Endothelial cell of umbilical vein (primary cell): ENCODE results near the gene S100A10. TPM values are rescaled to one million over a fixed set of nuclear protein-coding genes. Genes with fewer than 3 reads are reported as not detected.

Experiments
- BruUV-seq: library from RNA; stranded (reverse); fragments of 400-500 nt; replicated peaks from 2 replicates; lab custom pipeline; 2021; lab: Mats Ljungman, UMichigan
- CTCF ChIA-PET: fragments of 300-600, 350-600 bp; sonication (Branson Sonifier 250); formaldehyde crosslinking; loops from one replicate; lab custom pipeline; 2021; ENCODE audit warnings: antibody characterized with exemption, inconsistent platforms; lab: Charles Lee
- POLR2A ChIA-PET: fragments of 300-600, 350-600 bp; sonication (Branson Sonifier 250); formaldehyde crosslinking; loops from one replicate; lab custom pipeline; 2021; ENCODE audit warnings: antibody characterized with exemption, inconsistent platforms; lab: Charles Lee
- DNase-seq: peaks from one replicate; pipeline ENCODE4 v3.0.0-alpha.2; 2011; ENCODE audit warnings: low read depth, low spot score
- FAIRE-seq: peaks from 2 replicates; lab custom pipeline; 2011; peaks lifted over from hg19 to GRCh38; lab: Jason Lieb, UNC
- H2AFZ ChIP-seq: 2 replicates; pipeline ENCODE4 v1.6.0; 2012; ENCODE audit warnings: low read depth, low read length, control low read depth, inconsistent platforms
- H3K27ac ChIP-seq: 2 replicates; pipeline ENCODE4 v1.5.1; 2011; ENCODE audit warnings: low read depth, mild to moderate bottlenecking, control low read depth, low read length, moderate library complexity; ENCODE audit not compliant: insufficient read depth
- H3K27me3 ChIP-seq, 2 experiments: 2 replicates each; pipeline versions ENCODE4 v1.6.0 to v1.6.1; 2011; ENCODE audit warnings: low read length in 2 of 2, mixed read lengths in 1 of 2; ENCODE audit not compliant: control insufficient read depth in 2 of 2, insufficient read depth in 2 of 2
- H3K36me3 ChIP-seq, 2 experiments: 2 replicates in 1 of 2; 3 replicates in 1 of 2; pipeline ENCODE4 v1.5.1; 2011; ENCODE audit warnings: low read length in 2 of 2, mild to moderate bottlenecking in 1 of 2, moderate library complexity in 1 of 2; ENCODE audit not compliant: control insufficient read depth in 2 of 2, insufficient read depth in 2 of 2; ENCODE audit errors: extremely low read depth in 1 of 2
- H3K4me1 ChIP-seq: 3 replicates; pipeline ENCODE4 v1.5.1; 2011; ENCODE audit warnings: mild to moderate bottlenecking, low read length; ENCODE audit not compliant: control insufficient read depth, insufficient read depth; ENCODE audit errors: extremely low read depth
- H3K4me2 ChIP-seq: 2 replicates; pipeline ENCODE4 v1.6.1; 2011; ENCODE audit warnings: low read length, control low read depth, mixed read lengths; ENCODE audit not compliant: insufficient read depth
- H3K4me3 ChIP-seq, 3 experiments: fragments of 200-600 bp in 1 of 3; sonication (generic), shearing (Covaris generic) in 1 of 3; replicated peaks in 1 of 3; 2 replicates each; pipeline ENCODE4 v1.5.1; 2011 to 2016; ENCODE audit warnings: control low read depth in 3 of 3, low read length in 3 of 3, mild to moderate bottlenecking in 2 of 3, inconsistent platforms in 1 of 3, low read depth in 1 of 3, moderate library complexity in 1 of 3; ENCODE audit not compliant: insufficient read depth in 1 of 3
- H3K79me2 ChIP-seq: 2 replicates; pipeline ENCODE4 v1.6.0; 2012; ENCODE audit warnings: low read length, inconsistent platforms; ENCODE audit not compliant: control insufficient read depth, insufficient read depth
- H3K9ac ChIP-seq: replicated peaks from 2 replicates; pipeline ENCODE3; 2011; ENCODE audit warnings: low read length, control low read depth; ENCODE audit not compliant: insufficient read depth; ENCODE audit errors: extremely low read depth
- H3K9me1 ChIP-seq: replicated peaks from 3 replicates; pipeline ENCODE4 v1.6.0; 2011; ENCODE audit warnings: mild to moderate bottlenecking, low read length; ENCODE audit not compliant: control insufficient read depth, insufficient read depth; ENCODE audit errors: extremely low read depth
- H3K9me3 ChIP-seq: replicated peaks from 2 replicates; pipeline ENCODE4 v1.5.1; 2012; ENCODE audit warnings: low read length, inconsistent platforms; ENCODE audit not compliant: control insufficient read depth, insufficient read depth
- H4K20me1 ChIP-seq: replicated peaks from 2 replicates; pipeline ENCODE3; 2011; ENCODE audit warnings: mild to moderate bottlenecking, low read length; ENCODE audit not compliant: control insufficient read depth, insufficient read depth; ENCODE audit errors: extremely low read depth
- EZH2 ChIP-seq: IDR thresholded peaks from 2 replicates; pipeline ENCODE4 v1.6.1; 2012; ENCODE audit warnings: borderline replicate concordance, low read depth, mild to moderate bottlenecking, moderate library complexity, low read length, inconsistent platforms; ENCODE audit not compliant: severe bottlenecking
- FOS ChIP-seq: IDR thresholded peaks from 2 replicates; pipeline ENCODE4 v1.6.1; 2011; ENCODE audit warnings: mild to moderate bottlenecking, low read length, moderate library complexity, borderline replicate concordance; ENCODE audit not compliant: insufficient read depth
- GATA2 ChIP-seq: IDR thresholded peaks from 2 replicates; pipeline ENCODE4 v1.7.0; 2011; ENCODE audit warnings: low read depth, mild to moderate bottlenecking, moderate library complexity, mixed read lengths, low read length; ENCODE audit not compliant: insufficient read length, insufficient read depth
- JUN ChIP-seq: IDR thresholded peaks from 2 replicates; pipeline ENCODE4 v1.6.1; 2011; ENCODE audit warnings: borderline replicate concordance, low read depth; ENCODE audit not compliant: insufficient read length, insufficient read depth
- MYC ChIP-seq: IDR thresholded peaks from one replicate; pipeline ENCODE4 v1.6.1; 2011; ENCODE audit warnings: mild to moderate bottlenecking, low read depth, low read length
- POLR2A ChIP-seq: IDR thresholded peaks from 2 replicates; pipeline ENCODE4 v1.6.1; 2012; ENCODE audit warnings: low read depth, mild to moderate bottlenecking, control low read depth, low read length
- POLR2AphosphoS5 ChIP-seq: IDR thresholded peaks from 2 replicates; pipeline ENCODE4 v1.6.1; 2012; ENCODE audit warnings: low read depth, mild to moderate bottlenecking, control low read depth, low read length, moderate library complexity; ENCODE audit not compliant: insufficient read depth
- dilution Hi-C: fragments of 300-500 bp; cut with MboI; formaldehyde crosslinking; loops from one replicate; pipeline ENCODE4 v1.15.0; 2019; ENCODE audit warnings: low sequenced_read_pairs; ENCODE audit not compliant: extremely low pct_ligation_motif_present
- intact Hi-C: fragments of 100-400 bp; cut with micrococcal nuclease; formaldehyde crosslinking; loops from one replicate; pipeline ENCODE4 v1.10.0; 2022
- polyA plus RNA-seq, 4 experiments: library from polyadenylated mRNA; depleted of rRNA in 3 of 4; stranded (reverse) in 3 of 4; unstranded in 1 of 4; fragments of >200 nt; gene quantifications; 2 replicates each; pipeline versions ENCODE4 v1.2.1 to v1.2.3, GENCODE V29; 2011 to 2012; ENCODE audit warnings: missing spikeins in 1 of 4
- total RNA-seq: library from RNA; stranded (reverse); gene quantifications from 2 replicates; pipeline ENCODE4 v1.2.3, GENCODE V29; 2021
- TF ChIP-seq, protein P1 (sequence below), 2 donors: IDR thresholded peaks; 1 replicate in 1 of 2; 2 replicates in 1 of 2; pipeline ENCODE4 v1.5.1; 2011; ENCODE audit warnings: low read length in 2 of 2, mild to moderate bottlenecking in 2 of 2, moderate library complexity in 2 of 2, control low read depth in 1 of 2, inconsistent platforms in 1 of 2, low read depth in 1 of 2; ENCODE audit not compliant: insufficient read depth in 1 of 2; ENCODE audit errors: extremely low read depth in 1 of 2
- TF ChIP-seq, protein P2 (sequence below): IDR thresholded peaks from 2 replicates; pipeline ENCODE4 v1.6.1; 2011; ENCODE audit not compliant: insufficient read depth, insufficient read length

The S100A10 gene
- total and polyA plus RNA-seq, 2 donors (not counting 3 experiments of a cell fraction or from before 2014, with no cell fraction given) = 76.8 to 779 TPM

DNA sequence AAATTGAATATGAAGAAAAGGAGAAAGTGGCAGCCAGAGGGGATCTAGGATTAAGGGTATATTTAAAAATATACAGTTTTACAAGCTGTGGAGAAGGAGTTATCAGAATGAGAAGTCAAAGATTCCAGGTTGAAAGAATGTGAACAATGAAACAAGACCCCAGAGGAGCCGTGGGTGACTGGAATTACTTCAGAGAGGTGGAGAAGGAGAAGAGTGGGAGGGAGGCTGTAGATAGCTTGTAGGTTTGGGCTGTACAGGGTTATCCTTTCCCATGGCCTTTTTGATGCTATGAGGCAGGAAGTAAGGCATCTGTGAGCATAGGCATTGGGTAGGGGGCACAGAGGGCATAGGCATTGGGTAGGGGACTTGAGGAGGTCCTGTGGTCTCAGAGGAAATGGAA, 48.4 kb upstream of the S100A10 start:
- CTCF ChIA-PET = no interaction called here
- no peak for TF ChIP-seq POLR2A
- no peak for TF ChIP-seq GATA2
- TF ChIP-seq JUN = no peak
- no peak for TF ChIP-seq POLR2AphosphoS5
- TF ChIP-seq, protein P1, sequence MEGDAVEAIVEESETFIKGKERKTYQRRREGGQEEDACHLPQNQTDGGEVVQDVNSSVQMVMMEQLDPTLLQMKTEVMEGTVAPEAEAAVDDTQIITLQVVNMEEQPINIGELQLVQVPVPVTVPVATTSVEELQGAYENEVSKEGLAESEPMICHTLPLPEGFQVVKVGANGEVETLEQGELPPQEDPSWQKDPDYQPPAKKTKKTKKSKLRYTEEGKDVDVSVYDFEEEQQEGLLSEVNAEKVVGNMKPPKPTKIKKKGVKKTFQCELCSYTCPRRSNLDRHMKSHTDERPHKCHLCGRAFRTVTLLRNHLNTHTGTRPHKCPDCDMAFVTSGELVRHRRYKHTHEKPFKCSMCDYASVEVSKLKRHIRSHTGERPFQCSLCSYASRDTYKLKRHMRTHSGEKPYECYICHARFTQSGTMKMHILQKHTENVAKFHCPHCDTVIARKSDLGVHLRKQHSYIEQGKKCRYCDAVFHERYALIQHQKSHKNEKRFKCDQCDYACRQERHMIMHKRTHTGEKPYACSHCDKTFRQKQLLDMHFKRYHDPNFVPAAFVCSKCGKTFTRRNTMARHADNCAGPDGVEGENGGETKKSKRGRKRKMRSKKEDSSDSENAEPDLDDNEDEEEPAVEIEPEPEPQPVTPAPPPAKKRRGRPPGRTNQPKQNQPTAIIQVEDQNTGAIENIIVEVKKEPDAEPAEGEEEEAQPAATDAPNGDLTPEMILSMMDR (IDR thresholded peaks at IDR 0.05; ENCODE audit: extremely low read depth in 1 of 2, insufficient read depth in 1 of 2, low read depth in 1 of 2, low read length in 2 of 2) = no peak
- no peak overlapping the region for H3K4me2 ChIP-seq
- peaks cover 44 to 49% of the 10 kb centered on the region in 2 experiments for H3K27me3 ChIP-seq
- H2AFZ ChIP-seq = no peak overlapping the region
- no peaks in the 10 kb centered on the region for H3K79me2 ChIP-seq
- H3K4me1 ChIP-seq = peaks cover 2% of the 10 kb centered on the region
- no peaks in the 10 kb centered on the region for H3K9me1 ChIP-seq
- H3K27ac ChIP-seq = no peak overlapping the region
- POLR2A ChIA-PET = no interaction called here
- H3K9me3 ChIP-seq = no peaks in the 10 kb centered on the region
- H3K9ac ChIP-seq = no peak overlapping the region
- intact Hi-C loops (no loop called here), dilution Hi-C loops (no loop called here)
- no peak for DNase-seq
- no peak overlapping the region for H3K4me3 ChIP-seq
- no TSS peak for BruUV-seq
- no peaks in the 10 kb centered on the region for H4K20me1 ChIP-seq
- no peaks in the 10 kb centered on the region for H3K36me3 ChIP-seq
- FAIRE-seq = no peak

DNA sequence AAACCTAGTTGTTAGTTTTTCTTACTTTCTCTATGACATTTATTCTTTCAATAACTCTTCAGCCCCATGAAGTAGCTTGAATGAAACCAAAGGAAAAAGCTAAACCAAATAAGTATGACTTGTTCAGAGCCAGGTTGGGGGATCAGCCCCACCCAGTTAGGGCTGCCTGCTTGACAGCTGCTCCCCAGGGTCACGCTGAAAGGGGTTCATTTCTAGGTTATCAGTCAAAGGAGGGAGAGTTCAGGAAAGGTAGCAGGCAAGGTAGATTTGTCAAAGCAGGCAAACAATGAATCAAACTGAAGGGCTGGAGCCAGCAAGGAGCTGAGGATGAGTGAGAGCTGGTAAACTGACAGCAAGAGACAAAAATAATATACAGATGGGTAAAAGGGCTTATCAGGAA, 46.2 kb upstream of the S100A10 start:
- no peaks in the 10 kb centered on the region for H3K9me1 ChIP-seq
- H3K9ac ChIP-seq = no peak overlapping the region
- dilution Hi-C loops (no loop called here), intact Hi-C loops (no loop called here)
- H3K9me3 ChIP-seq = no peaks in the 10 kb centered on the region
- no peak overlapping the region for H3K27ac ChIP-seq
- peaks cover 18% of the 10 kb centered on the region for H3K79me2 ChIP-seq
- DNase-seq (no peak), FAIRE-seq (no peak)
- TF ChIP-seq, protein P1 (IDR thresholded peaks at IDR 0.05; ENCODE audit: extremely low read depth in 1 of 2, insufficient read depth in 1 of 2, low read depth in 1 of 2, low read length in 2 of 2) = no peak
- TF ChIP-seq MYC (no peak), POLR2AphosphoS5 (no peak), FOS (no peak), EZH2 (no peak), POLR2A (no peak), JUN (no peak), GATA2 (no peak)
- TF ChIP-seq, protein P2, sequence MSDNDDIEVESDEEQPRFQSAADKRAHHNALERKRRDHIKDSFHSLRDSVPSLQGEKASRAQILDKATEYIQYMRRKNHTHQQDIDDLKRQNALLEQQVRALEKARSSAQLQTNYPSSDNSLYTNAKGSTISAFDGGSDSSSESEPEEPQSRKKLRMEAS = no peak
- H3K27me3 ChIP-seq = peaks cover 42 to 47% of the 10 kb centered on the region in 2 experiments
- H3K4me3 ChIP-seq = no peak overlapping the region
- BruUV-seq = no TSS peak
- H4K20me1 ChIP-seq = no peaks in the 10 kb centered on the region
- no peak overlapping the region for H3K4me2 ChIP-seq
- ChIA-PET POLR2A (no interaction called here), CTCF (no interaction called here)
- H3K4me1 ChIP-seq = peaks cover 7% of the 10 kb centered on the region
- no peaks in the 10 kb centered on the region for H3K36me3 ChIP-seq
- H2AFZ ChIP-seq = no peak overlapping the region
